Measurements from ENCODE around the gene HID1.
"Not testable (repeated sequence)": the region's sequence is repeated elsewhere in the genome, so short reads cannot be mapped to it uniquely, and the experiment has no call there.

DNA sequence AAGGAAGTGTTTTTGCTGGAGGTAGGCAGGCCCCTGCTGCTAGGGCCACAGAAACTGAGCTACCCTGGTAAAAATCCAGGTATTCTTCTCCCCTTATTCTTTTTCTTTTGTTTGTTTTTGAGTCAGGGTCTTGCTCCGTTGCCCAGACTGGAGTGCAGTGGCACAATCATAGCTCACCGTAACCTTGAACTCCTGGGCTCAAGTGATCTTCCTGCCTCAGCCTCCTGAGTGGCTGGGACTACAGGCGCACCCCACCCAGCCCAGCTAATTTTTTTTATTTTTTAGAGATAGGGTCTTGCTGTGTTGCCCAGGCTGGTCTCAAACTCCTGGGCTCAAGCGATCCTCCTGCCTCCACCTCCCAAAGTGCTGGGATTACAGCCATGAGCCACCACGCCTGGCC, 3.1 kb downstream of the HID1 start:
- not testable (repeated sequence) for TF ChIP-seq POLR2A (IDR thresholded peaks at IDR 0.05)
- TF ChIP-seq, protein P1, sequence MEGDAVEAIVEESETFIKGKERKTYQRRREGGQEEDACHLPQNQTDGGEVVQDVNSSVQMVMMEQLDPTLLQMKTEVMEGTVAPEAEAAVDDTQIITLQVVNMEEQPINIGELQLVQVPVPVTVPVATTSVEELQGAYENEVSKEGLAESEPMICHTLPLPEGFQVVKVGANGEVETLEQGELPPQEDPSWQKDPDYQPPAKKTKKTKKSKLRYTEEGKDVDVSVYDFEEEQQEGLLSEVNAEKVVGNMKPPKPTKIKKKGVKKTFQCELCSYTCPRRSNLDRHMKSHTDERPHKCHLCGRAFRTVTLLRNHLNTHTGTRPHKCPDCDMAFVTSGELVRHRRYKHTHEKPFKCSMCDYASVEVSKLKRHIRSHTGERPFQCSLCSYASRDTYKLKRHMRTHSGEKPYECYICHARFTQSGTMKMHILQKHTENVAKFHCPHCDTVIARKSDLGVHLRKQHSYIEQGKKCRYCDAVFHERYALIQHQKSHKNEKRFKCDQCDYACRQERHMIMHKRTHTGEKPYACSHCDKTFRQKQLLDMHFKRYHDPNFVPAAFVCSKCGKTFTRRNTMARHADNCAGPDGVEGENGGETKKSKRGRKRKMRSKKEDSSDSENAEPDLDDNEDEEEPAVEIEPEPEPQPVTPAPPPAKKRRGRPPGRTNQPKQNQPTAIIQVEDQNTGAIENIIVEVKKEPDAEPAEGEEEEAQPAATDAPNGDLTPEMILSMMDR (IDR thresholded peaks at IDR 0.05 in 4 of 5, conservative IDR thresholded peaks at IDR 0.05 in 1 of 5) = not testable (repeated sequence)
